NCI-H1436 (cell line): ENCODE results near the gene ZNF792.
"Not testable (repeated sequence)": the region's sequence is repeated elsewhere in the genome, so short reads cannot be mapped to it uniquely, and the experiment has no call there.

Source experiments
- DNase-seq: peaks from one replicate; lab custom pipeline; 2025; lab: John Stamatoyannopoulos, UW

The ZNF792 gene

DNA sequence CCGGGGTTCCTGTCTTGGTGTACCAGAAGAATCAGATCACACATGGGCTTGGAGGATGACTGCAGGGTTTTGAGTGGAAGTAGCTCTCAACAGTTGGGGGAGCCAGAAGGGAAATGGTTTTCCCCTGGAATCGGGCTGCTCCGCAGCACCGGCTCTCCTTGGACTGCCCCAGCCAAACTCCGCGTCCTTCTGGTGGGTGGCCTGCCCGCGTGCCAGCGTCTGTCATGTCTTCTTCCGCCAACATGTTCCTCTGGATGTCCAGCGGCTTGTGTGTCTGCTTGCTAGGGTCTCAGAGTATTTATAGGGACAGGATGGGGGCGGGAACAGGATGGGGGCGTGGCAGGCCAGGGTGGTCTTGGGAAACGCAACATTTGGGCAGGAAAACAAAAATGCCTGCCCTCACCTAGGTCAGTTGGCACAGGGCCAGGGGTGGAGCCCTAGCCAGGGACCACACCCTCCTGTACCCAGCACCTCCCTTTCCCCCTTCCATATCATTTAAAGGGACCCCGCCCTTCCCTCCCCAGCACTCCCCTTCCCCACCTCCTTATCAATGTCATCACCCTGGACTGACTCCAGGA lies 38.7 kb downstream of the ZNF792 start:
- no peak for DNase-seq

DNA sequence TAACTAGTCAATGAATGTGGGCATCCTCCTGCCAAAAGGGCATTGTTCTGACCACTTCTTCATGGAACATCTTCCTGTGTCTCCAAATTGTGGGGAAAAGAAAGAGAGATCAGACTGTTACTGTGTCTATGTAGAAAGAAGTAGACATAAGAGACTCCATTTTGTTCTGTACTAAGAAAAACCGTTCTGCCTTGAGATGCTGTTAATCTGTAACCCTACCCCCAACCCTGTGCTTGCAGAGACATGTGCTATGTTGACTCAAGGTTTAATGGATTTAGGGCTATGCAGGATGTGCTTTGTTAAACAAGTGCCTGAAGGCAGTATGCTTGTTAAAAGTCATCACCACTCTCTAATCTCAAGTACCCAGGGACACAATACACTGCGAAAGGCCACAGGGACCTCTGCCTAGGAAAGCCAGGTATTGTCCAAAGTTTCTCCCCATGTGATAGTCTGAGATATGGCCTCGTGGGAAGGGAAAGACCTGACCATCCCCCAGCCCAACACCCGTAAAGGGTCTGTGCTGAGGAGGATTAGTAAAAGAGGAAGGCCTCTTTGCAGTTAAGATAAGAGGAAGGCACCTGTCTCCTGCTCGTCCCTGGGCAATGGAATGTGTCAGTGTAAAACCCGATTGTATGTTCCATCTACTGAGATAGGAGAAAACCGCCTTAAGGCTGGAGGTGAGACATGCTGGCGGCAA lies 43.8 kb downstream of the ZNF792 start:
- DNase-seq: not testable (repeated sequence)

- no peak for DNase-seq
Observed at GRCh38 chr19:34918190-34918589, 45.8 kb downstream of the ZNF792 start.

DNA sequence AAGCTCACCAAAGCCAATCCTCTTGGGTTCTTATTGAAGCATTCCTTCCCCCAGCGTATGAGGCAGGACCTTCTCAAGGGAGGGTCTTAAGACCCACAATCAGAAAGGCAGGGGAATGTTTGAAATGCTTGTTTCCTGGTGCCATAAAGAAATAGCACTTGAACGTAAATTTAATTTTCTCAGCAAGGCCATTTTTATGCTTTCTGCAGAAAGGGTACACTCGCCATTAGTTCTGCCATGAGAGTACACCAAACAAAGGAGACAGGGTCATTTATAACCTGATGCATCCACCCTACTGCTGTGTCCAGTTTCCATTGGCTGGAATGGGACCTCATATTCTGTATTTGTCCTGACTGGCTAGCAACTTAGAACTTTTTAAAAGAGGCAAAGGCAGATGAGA lies 46.9 kb downstream of the ZNF792 start:
- not testable (repeated sequence) for DNase-seq

DNA sequence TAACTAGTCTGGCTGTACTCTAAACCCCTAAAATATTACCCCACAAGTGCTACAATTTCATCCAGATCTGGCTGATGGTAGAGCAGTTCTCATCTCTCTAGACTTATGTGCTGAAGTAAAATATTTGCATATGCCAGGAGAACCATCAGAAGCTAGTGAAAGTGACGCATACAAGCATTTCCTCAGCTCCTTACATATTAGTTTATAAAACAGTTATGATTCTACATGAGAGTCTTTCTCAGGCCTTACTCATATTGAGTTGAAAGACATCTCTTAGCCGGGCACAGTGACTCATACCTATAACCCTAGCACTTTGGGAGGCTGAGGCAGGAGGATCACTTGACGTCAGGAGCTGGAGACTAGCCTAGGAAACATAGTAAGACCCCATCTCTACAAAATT lies 53.3 kb downstream of the ZNF792 start:
- DNase-seq: no peak
